Endothelial cell of umbilical vein (primary cell): ENCODE measurements around the gene SFMBT1. TPM values are rescaled to one million over a fixed set of nuclear protein-coding genes. Genes with fewer than 3 reads are reported as not detected.

Source experiments
- BruUV-seq: library from RNA; stranded (reverse); fragments of 400-500 nt; replicated peaks from 2 replicates; lab custom pipeline; 2021; lab: Mats Ljungman, UMichigan
- CTCF ChIA-PET: fragments of 300-600, 350-600 bp; sonication (Branson Sonifier 250); formaldehyde crosslinking; loops from one replicate; lab custom pipeline; 2021; ENCODE audit warnings: antibody characterized with exemption, inconsistent platforms; lab: Charles Lee
- POLR2A ChIA-PET: fragments of 300-600, 350-600 bp; sonication (Branson Sonifier 250); formaldehyde crosslinking; loops from one replicate; lab custom pipeline; 2021; ENCODE audit warnings: antibody characterized with exemption, inconsistent platforms; lab: Charles Lee
- DNase-seq: peaks from one replicate; pipeline ENCODE4 v3.0.0-alpha.2; 2011; ENCODE audit warnings: low read depth, low spot score
- FAIRE-seq: peaks from 2 replicates; lab custom pipeline; 2011; peaks lifted over from hg19 to GRCh38; lab: Jason Lieb, UNC
- H2AFZ ChIP-seq: 2 replicates; pipeline ENCODE4 v1.6.0; 2012; ENCODE audit warnings: low read depth, low read length, control low read depth, inconsistent platforms
- H3K27ac ChIP-seq: 2 replicates; pipeline ENCODE4 v1.5.1; 2011; ENCODE audit warnings: low read depth, mild to moderate bottlenecking, control low read depth, low read length, moderate library complexity; ENCODE audit not compliant: insufficient read depth
- H3K27me3 ChIP-seq, 2 experiments: 2 replicates each; pipeline versions ENCODE4 v1.6.0 to v1.6.1; 2011; ENCODE audit warnings: low read length in 2 of 2, mixed read lengths in 1 of 2; ENCODE audit not compliant: control insufficient read depth in 2 of 2, insufficient read depth in 2 of 2
- H3K36me3 ChIP-seq, 2 experiments: 2 replicates in 1 of 2; 3 replicates in 1 of 2; pipeline ENCODE4 v1.5.1; 2011; ENCODE audit warnings: low read length in 2 of 2, mild to moderate bottlenecking in 1 of 2, moderate library complexity in 1 of 2; ENCODE audit not compliant: control insufficient read depth in 2 of 2, insufficient read depth in 2 of 2; ENCODE audit errors: extremely low read depth in 1 of 2
- H3K4me1 ChIP-seq: 3 replicates; pipeline ENCODE4 v1.5.1; 2011; ENCODE audit warnings: mild to moderate bottlenecking, low read length; ENCODE audit not compliant: control insufficient read depth, insufficient read depth; ENCODE audit errors: extremely low read depth
- H3K4me2 ChIP-seq: 2 replicates; pipeline ENCODE4 v1.6.1; 2011; ENCODE audit warnings: low read length, control low read depth, mixed read lengths; ENCODE audit not compliant: insufficient read depth
- H3K4me3 ChIP-seq, 3 experiments: fragments of 200-600 bp in 1 of 3; sonication (generic), shearing (Covaris generic) in 1 of 3; replicated peaks in 1 of 3; 2 replicates each; pipeline ENCODE4 v1.5.1; 2011 to 2016; ENCODE audit warnings: control low read depth in 3 of 3, low read length in 3 of 3, mild to moderate bottlenecking in 2 of 3, inconsistent platforms in 1 of 3, low read depth in 1 of 3, moderate library complexity in 1 of 3; ENCODE audit not compliant: insufficient read depth in 1 of 3
- H3K79me2 ChIP-seq: 2 replicates; pipeline ENCODE4 v1.6.0; 2012; ENCODE audit warnings: low read length, inconsistent platforms; ENCODE audit not compliant: control insufficient read depth, insufficient read depth
- H3K9ac ChIP-seq: replicated peaks from 2 replicates; pipeline ENCODE3; 2011; ENCODE audit warnings: low read length, control low read depth; ENCODE audit not compliant: insufficient read depth; ENCODE audit errors: extremely low read depth
- H3K9me1 ChIP-seq: replicated peaks from 3 replicates; pipeline ENCODE4 v1.6.0; 2011; ENCODE audit warnings: mild to moderate bottlenecking, low read length; ENCODE audit not compliant: control insufficient read depth, insufficient read depth; ENCODE audit errors: extremely low read depth
- H3K9me3 ChIP-seq: replicated peaks from 2 replicates; pipeline ENCODE4 v1.5.1; 2012; ENCODE audit warnings: low read length, inconsistent platforms; ENCODE audit not compliant: control insufficient read depth, insufficient read depth
- H4K20me1 ChIP-seq: replicated peaks from 2 replicates; pipeline ENCODE3; 2011; ENCODE audit warnings: mild to moderate bottlenecking, low read length; ENCODE audit not compliant: control insufficient read depth, insufficient read depth; ENCODE audit errors: extremely low read depth
- CTCF ChIP-seq, 2 donors: IDR thresholded peaks; 1 replicate in 1 of 2; 2 replicates in 1 of 2; pipeline ENCODE4 v1.5.1; 2011; ENCODE audit warnings: low read length in 2 of 2, mild to moderate bottlenecking in 2 of 2, moderate library complexity in 2 of 2, control low read depth in 1 of 2, inconsistent platforms in 1 of 2, low read depth in 1 of 2; ENCODE audit not compliant: insufficient read depth in 1 of 2; ENCODE audit errors: extremely low read depth in 1 of 2
- EZH2 ChIP-seq: IDR thresholded peaks from 2 replicates; pipeline ENCODE4 v1.6.1; 2012; ENCODE audit warnings: borderline replicate concordance, low read depth, mild to moderate bottlenecking, moderate library complexity, low read length, inconsistent platforms; ENCODE audit not compliant: severe bottlenecking
- FOS ChIP-seq: IDR thresholded peaks from 2 replicates; pipeline ENCODE4 v1.6.1; 2011; ENCODE audit warnings: mild to moderate bottlenecking, low read length, moderate library complexity, borderline replicate concordance; ENCODE audit not compliant: insufficient read depth
- GATA2 ChIP-seq: IDR thresholded peaks from 2 replicates; pipeline ENCODE4 v1.7.0; 2011; ENCODE audit warnings: low read depth, mild to moderate bottlenecking, moderate library complexity, mixed read lengths, low read length; ENCODE audit not compliant: insufficient read length, insufficient read depth
- JUN ChIP-seq: IDR thresholded peaks from 2 replicates; pipeline ENCODE4 v1.6.1; 2011; ENCODE audit warnings: borderline replicate concordance, low read depth; ENCODE audit not compliant: insufficient read length, insufficient read depth
- MAX ChIP-seq: IDR thresholded peaks from 2 replicates; pipeline ENCODE4 v1.6.1; 2011; ENCODE audit not compliant: insufficient read depth, insufficient read length
- MYC ChIP-seq: IDR thresholded peaks from one replicate; pipeline ENCODE4 v1.6.1; 2011; ENCODE audit warnings: mild to moderate bottlenecking, low read depth, low read length
- POLR2A ChIP-seq: IDR thresholded peaks from 2 replicates; pipeline ENCODE4 v1.6.1; 2012; ENCODE audit warnings: low read depth, mild to moderate bottlenecking, control low read depth, low read length
- POLR2AphosphoS5 ChIP-seq: IDR thresholded peaks from 2 replicates; pipeline ENCODE4 v1.6.1; 2012; ENCODE audit warnings: low read depth, mild to moderate bottlenecking, control low read depth, low read length, moderate library complexity; ENCODE audit not compliant: insufficient read depth
- dilution Hi-C: fragments of 300-500 bp; cut with MboI; formaldehyde crosslinking; loops from one replicate; pipeline ENCODE4 v1.15.0; 2019; ENCODE audit warnings: low sequenced_read_pairs; ENCODE audit not compliant: extremely low pct_ligation_motif_present
- intact Hi-C: fragments of 100-400 bp; cut with micrococcal nuclease; formaldehyde crosslinking; loops from one replicate; pipeline ENCODE4 v1.10.0; 2022
- polyA plus RNA-seq, 4 experiments: library from polyadenylated mRNA; depleted of rRNA in 3 of 4; stranded (reverse) in 3 of 4; unstranded in 1 of 4; fragments of >200 nt; gene quantifications; 2 replicates each; pipeline versions ENCODE4 v1.2.1 to v1.2.3, GENCODE V29; 2011 to 2012; ENCODE audit warnings: missing spikeins in 1 of 4
- total RNA-seq: library from RNA; stranded (reverse); gene quantifications from 2 replicates; pipeline ENCODE4 v1.2.3, GENCODE V29; 2021

The SFMBT1 gene
- total and polyA plus RNA-seq, 2 donors (not counting 3 experiments of a cell fraction or from before 2014, with no cell fraction given) = 1.8 to 6.0 TPM

GRCh38 chr3:52982839-52983238 is 63.0 kb downstream of the SFMBT1 start:
- no peaks in the 10 kb centered on the region for H3K4me1 ChIP-seq
- no peak overlapping the region for H3K9ac ChIP-seq
- FAIRE-seq (no peak), DNase-seq (no peak)
- dilution Hi-C loops = no loop called here
- ChIA-PET CTCF (interaction anchor here (0.7 to 2.9 kb wide), 2 partner anchors 12 to 18 kb away, joined by 3 to 8 read pairs; no protein-coding TSS in a partner anchor), POLR2A (no interaction called here)
- TF ChIP-seq POLR2A (no peak), MYC (no peak), MAX (no peak), FOS (no peak), GATA2 (no peak), JUN (no peak), EZH2 (no peak), POLR2AphosphoS5 (no peak), CTCF (IDR thresholded peaks at IDR 0.05; ENCODE audit: extremely low read depth in 1 of 2, insufficient read depth in 1 of 2, low read depth in 1 of 2, low read length in 2 of 2) (no peak)
- no peaks in the 10 kb centered on the region for H3K36me3 ChIP-seq
- no peaks in the 10 kb centered on the region for H3K9me1 ChIP-seq
- H4K20me1 ChIP-seq = no peaks in the 10 kb centered on the region
- no peaks in the 10 kb centered on the region for H3K27me3 ChIP-seq
- no peaks in the 10 kb centered on the region for H3K9me3 ChIP-seq
- no peak overlapping the region for H2AFZ ChIP-seq
- no TSS peak for BruUV-seq
- H3K4me2 ChIP-seq = no peak overlapping the region
- no peaks in the 10 kb centered on the region for H3K79me2 ChIP-seq
- intact Hi-C loops = no loop called here
- H3K27ac ChIP-seq = no peak overlapping the region
- H3K4me3 ChIP-seq = no peak overlapping the region
